ENCODE measurements around the gene WIPF3.
A peak's percentile ranks its signal among the peaks of the same experiment; 100 is the strongest.
"Not testable (repeated sequence)": the region's sequence is repeated elsewhere in the genome, so short reads cannot be mapped to it uniquely, and the experiment has no call there.

The WIPF3 gene

DNA sequence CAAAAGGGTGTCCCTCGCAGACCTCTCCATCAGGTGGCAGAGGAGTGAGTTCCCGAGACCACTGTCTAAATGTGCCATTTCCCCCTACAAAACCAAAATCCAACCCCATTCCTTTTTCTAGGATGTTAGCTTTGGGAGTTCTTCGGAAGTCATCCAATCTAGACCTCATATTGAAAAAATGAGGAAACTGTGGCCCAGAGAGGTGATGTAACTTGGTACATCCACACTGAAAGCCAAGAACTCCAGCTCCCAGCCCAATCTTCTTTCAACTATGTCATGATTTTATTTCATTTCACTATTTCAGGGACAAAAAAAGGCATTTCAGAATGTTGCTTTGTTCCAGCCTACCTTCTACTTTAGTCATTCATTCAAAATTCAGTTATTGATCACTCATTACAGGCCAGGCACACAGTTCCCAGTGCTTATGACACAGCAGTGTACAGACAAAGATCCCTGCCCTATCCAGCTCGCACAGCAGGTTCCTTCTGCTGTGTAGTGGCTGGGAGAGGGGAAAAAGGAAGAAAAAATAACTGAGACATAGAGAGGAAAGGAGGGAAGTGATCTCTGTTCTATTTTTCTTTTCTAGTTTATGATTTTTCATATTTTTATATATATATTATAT is 147.5 kb downstream of the WIPF3 start:
- TF ChIP-seq, protein P1, sequence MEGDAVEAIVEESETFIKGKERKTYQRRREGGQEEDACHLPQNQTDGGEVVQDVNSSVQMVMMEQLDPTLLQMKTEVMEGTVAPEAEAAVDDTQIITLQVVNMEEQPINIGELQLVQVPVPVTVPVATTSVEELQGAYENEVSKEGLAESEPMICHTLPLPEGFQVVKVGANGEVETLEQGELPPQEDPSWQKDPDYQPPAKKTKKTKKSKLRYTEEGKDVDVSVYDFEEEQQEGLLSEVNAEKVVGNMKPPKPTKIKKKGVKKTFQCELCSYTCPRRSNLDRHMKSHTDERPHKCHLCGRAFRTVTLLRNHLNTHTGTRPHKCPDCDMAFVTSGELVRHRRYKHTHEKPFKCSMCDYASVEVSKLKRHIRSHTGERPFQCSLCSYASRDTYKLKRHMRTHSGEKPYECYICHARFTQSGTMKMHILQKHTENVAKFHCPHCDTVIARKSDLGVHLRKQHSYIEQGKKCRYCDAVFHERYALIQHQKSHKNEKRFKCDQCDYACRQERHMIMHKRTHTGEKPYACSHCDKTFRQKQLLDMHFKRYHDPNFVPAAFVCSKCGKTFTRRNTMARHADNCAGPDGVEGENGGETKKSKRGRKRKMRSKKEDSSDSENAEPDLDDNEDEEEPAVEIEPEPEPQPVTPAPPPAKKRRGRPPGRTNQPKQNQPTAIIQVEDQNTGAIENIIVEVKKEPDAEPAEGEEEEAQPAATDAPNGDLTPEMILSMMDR (IDR thresholded peaks at IDR 0.05; ENCODE audit: extremely low read depth, insufficient read depth, missing control alignments): no peak
- in situ Hi-C loops (cut with MboI; ENCODE audit: low pct_unique_long_range_greater_than_20kb, low sequenced_read_pairs, unreplicated experiment): no loop called here
- no peak for DNase-seq (ENCODE audit: low spot score)

DNA sequence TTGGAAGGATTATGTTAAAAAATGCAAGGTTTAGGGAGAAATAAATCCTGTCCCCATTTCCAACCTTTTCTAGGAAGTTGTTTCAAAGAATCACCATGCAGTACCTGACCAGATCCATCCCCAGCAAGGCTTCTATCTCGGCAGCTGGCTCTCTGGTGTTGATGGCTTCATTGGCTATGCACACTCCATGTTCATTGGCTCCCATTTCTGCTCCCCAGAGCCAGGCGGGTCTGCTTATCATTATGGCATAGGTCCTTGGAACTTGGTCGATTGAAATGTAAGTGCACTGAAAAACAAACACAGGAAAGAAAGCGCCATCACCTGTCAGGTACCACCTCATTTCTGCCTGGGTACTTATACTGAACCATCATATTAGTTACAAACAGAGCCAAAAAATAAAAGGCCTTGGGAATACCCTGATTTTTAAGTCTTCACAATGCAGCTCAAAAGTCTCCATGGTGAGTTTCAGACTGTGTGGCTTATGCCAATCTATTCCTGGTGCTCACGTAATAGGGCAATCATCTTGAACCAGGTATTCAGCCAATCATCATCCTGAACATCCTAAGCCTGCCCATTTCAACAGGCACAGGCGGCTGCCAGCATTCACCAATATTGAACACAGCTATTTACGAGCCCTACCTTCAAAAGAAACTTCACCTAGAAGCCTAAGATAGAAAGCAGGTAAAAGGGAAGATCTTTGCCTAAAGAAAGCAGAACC is 148.9 kb downstream of the WIPF3 start:
- TF ChIP-seq, protein P1 (IDR thresholded peaks at IDR 0.05; ENCODE audit: extremely low read depth, insufficient read depth, missing control alignments): no peak
- in situ Hi-C loops (cut with MboI; ENCODE audit: low pct_unique_long_range_greater_than_20kb, low sequenced_read_pairs, unreplicated experiment): no loop called here
- DNase-seq (ENCODE audit: low spot score): no peak

DNA sequence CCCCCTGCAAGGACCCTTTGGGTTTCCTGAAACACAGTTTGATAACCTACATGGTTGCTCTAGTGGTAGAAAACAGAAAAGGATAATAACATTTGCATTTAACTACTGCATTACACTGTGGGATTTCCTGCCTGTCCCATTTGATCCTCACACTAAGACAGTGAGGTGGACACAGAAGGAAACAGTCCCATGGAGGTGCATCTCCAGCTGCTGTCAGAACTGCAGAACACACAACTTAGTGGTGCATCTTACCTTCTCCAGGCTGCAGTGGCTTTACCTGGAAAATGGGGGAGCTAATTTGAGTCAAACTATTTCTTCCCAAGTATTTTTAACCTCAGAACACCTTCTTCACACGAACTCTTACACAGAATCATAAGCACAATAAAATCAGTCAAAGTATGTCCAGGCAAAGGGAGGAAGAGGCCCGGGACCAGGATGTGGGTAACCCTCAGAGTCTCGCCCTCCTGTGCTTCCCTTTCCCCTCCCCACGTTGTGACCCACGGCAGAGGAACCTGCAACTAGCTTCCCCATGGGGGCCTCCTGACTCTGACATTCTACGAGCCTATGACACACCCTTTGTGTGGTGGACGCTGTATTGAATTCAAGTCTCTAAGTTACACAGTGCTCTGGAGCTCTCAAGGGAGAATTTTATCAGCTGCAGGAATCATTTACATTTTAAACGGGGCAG is 149.6 kb downstream of the WIPF3 start:
- DNase-seq (ENCODE audit: low spot score): peak; percentile 48
- TF ChIP-seq, protein P1 (IDR thresholded peaks at IDR 0.05; ENCODE audit: extremely low read depth, insufficient read depth, missing control alignments): no peak
- in situ Hi-C loops (cut with MboI; ENCODE audit: low pct_unique_long_range_greater_than_20kb, low sequenced_read_pairs, unreplicated experiment): no loop called here

DNA sequence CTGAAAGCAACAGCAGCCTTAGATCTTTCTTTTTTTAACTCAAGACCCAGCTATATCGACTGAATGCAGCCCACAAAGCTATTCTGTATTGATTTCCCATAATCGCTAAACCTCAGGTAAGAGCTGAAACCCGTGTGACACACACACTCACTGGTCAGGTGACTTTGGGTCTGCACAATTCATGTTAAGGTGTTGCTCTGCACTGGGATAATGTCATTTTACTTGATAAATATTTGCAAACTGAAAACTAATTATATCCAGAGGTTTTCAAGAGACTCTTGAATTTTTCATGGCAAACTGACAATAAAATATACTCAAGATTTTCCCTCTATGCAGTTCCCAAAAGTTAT is 150.2 kb downstream of the WIPF3 start:
- no peak for DNase-seq (ENCODE audit: low spot score)
- TF ChIP-seq, protein P1 (IDR thresholded peaks at IDR 0.05; ENCODE audit: extremely low read depth, insufficient read depth, missing control alignments): no peak
- in situ Hi-C loops (cut with MboI; ENCODE audit: low pct_unique_long_range_greater_than_20kb, low sequenced_read_pairs, unreplicated experiment): no loop called here

DNA sequence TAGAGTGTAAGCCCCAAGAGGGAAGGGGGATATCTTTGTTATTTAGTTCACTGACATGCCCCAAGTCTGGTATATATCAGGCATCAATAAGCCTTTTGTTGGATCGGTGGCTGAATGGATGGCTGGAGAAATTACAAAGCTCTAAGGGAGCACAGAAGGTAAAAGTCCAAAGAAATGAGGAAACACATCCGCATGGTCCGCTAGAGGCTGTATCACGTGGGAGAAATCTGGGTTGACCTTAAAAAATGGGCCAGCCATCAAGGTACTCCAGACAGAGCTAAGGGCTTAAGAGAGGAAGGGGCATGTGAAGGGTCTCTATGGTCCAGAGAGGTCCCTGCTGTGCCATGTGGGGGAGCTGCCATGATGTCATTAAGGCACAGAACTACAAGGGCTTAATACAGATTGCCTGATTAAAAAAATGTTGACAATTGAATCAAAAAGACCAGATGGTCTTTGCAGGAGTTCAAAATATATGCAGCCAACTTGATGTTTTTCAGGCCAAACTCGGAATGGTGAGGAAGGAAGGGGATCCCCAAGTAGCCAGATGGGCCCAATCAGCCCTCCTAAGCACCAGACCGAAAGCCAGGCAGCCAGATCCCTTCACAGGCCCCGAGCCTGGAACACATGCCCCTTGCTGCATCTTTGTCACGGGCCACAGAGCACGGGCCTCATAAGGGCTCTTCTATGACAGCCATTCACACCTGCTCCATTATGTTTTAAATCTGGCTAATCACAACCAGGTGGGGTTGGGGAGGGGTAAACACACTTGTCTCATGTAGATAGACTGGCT is 151.4 kb downstream of the WIPF3 start:
- DNase-seq (ENCODE audit: low spot score): no peak
- TF ChIP-seq, protein P1 (IDR thresholded peaks at IDR 0.05; ENCODE audit: extremely low read depth, insufficient read depth, missing control alignments): no peak
- in situ Hi-C loops (cut with MboI; ENCODE audit: low pct_unique_long_range_greater_than_20kb, low sequenced_read_pairs, unreplicated experiment): no loop called here

DNA sequence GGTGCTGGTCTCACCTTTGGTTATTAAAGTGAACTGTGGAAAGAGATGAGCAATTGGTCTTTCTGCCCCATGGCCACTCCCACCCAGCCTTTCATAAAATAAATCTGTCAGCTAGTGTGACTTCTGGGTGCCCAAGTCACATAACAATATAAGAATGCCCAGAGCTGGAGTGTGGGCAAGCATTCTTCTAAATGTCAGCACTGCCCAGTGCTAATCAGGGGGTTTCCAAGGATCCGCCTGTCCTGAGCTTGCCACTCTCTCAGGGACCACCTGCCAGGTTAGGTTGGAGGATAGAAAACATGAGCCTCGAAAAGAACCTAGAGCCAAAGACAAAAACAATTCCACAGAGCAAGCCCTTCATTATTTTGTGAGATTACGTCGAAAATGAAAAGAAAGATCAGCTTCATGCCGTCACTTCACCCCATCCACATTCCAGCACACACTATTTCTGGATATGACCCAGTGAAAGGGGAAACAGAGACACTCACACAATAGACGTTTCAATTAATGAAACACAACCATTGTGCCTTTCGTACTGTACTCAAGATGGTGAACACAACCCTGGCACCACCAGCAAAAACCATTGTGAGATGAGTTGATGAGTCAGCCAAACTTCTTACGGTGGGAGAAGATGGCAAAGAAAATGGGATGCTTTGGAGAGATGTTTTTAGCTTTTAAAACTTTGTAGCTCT is 152.5 kb downstream of the WIPF3 start:
- TF ChIP-seq, protein P1 (IDR thresholded peaks at IDR 0.05; ENCODE audit: extremely low read depth, insufficient read depth, missing control alignments): no peak
- in situ Hi-C loops (cut with MboI; ENCODE audit: low pct_unique_long_range_greater_than_20kb, low sequenced_read_pairs, unreplicated experiment): no loop called here
- no peak for DNase-seq (ENCODE audit: low spot score)

DNA sequence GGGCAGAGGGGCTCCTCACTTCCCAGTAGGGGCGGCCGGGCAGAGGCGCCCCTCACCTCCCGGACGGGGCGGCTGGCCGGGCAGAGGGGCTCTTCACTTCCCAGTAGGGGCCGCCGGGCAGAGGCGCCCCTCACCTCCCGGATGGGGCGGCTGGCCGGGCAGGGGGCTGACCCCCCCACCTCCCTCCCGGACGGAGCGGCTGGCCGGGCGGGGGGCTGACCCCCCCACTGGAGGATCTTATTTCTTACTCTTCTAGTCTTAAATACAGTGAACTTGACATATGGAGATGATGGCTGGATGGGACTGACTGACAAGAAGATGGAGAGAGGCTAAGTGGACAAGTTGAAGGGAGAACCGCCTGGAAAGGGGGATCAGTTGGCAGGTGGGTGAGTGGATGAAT is 155.3 kb downstream of the WIPF3 start:
- DNase-seq (ENCODE audit: low spot score); in situ Hi-C loops (cut with MboI; ENCODE audit: low pct_unique_long_range_greater_than_20kb, low sequenced_read_pairs, unreplicated experiment): not testable (repeated sequence)
